IMR-90 (cell line): ENCODE results near the gene DPY19L1. TPM values are rescaled to one million over a fixed set of nuclear protein-coding genes. Genes with fewer than 3 reads are reported as not detected.

ENCODE experiments used
- ATAC-seq: fragments of 200-7000 bp; cut with Tn5 transposase; 2 replicates; pipeline ENCODE4 v1.9.1; 2020; ENCODE audit warnings: low read depth, mild to moderate bottlenecking, moderate library complexity
- BruUV-seq: library from RNA; stranded (reverse); fragments of 400-500 nt; replicated peaks from 2 replicates; lab custom pipeline; 2021; lab: Mats Ljungman, UMichigan
- CTCF ChIA-PET: fragments of 300-600 bp; formaldehyde crosslinking; extraction: SDS; loops from one replicate; lab custom pipeline; 2021; ENCODE audit warnings: antibody characterized with exemption; lab: Yijun Ruan, JAX
- POLR2A ChIA-PET: fragments of 300-600 bp; sonication (Branson Sonifier 250); formaldehyde crosslinking; loops from one replicate; lab custom pipeline; 2022; ENCODE audit warnings: antibody characterized with exemption; ENCODE audit not compliant: unreplicated experiment; lab: Charles Lee
- DNase-seq: peaks from one replicate; pipeline ENCODE4 v3.0.0; 2013
- H2AFZ ChIP-seq: replicated peaks from 2 replicates; pipeline ENCODE3; 2013; ENCODE audit warnings: low read length, mild to moderate bottlenecking; ENCODE audit not compliant: poor library complexity
- H2AK5ac ChIP-seq: 2 replicates; pipeline ENCODE4 v1.6.1; 2013; ENCODE audit warnings: low read depth, low read length, inconsistent platforms
- H2AK9ac ChIP-seq: replicated peaks from 2 replicates; pipeline ENCODE3; 2013; ENCODE audit warnings: mild to moderate bottlenecking, low read depth, low read length, moderate library complexity; ENCODE audit not compliant: poor library complexity
- H2BK120ac ChIP-seq: 2 replicates; pipeline ENCODE4 v1.6.1; 2013; ENCODE audit warnings: low read depth, low read length, inconsistent platforms
- H2BK15ac ChIP-seq: 3 replicates; pipeline ENCODE4 v1.6.1; 2013; ENCODE audit warnings: low read depth, low read length, inconsistent platforms
- H2BK20ac ChIP-seq: 2 replicates; pipeline ENCODE4 v1.6.1; 2013; ENCODE audit warnings: low read depth, mild to moderate bottlenecking, inconsistent platforms, low read length, moderate library complexity
- H2BK5ac ChIP-seq: 2 replicates; pipeline ENCODE4 v1.6.1; 2013; ENCODE audit warnings: mild to moderate bottlenecking, low read depth, low read length, inconsistent platforms; ENCODE audit not compliant: poor library complexity, severe bottlenecking
- H3K14ac ChIP-seq: replicated peaks from 2 replicates; pipeline ENCODE4 v1.6.1; 2013; ENCODE audit warnings: low read depth, low read length, inconsistent platforms
- H3K18ac ChIP-seq: 2 replicates; pipeline ENCODE4 v1.6.1; 2013; ENCODE audit warnings: low read depth, low read length, control low read depth
- H3K23ac ChIP-seq: 2 replicates; pipeline ENCODE4 v1.6.1; 2013; ENCODE audit warnings: low read depth, low read length, inconsistent platforms
- H3K27ac ChIP-seq: 2 replicates; pipeline ENCODE4 v1.5.1; 2013; ENCODE audit warnings: mild to moderate bottlenecking, control low read depth, low read length; ENCODE audit not compliant: insufficient read depth
- H3K27me3 ChIP-seq: 2 replicates; pipeline ENCODE4 v1.6.1; 2013; ENCODE audit warnings: low read length; ENCODE audit not compliant: control insufficient read depth, insufficient read depth
- H3K36me3 ChIP-seq: 2 replicates; pipeline ENCODE4 v1.6.1; 2013; ENCODE audit warnings: low read length, mixed read lengths; ENCODE audit not compliant: control insufficient read depth, insufficient read depth
- H3K4ac ChIP-seq: 2 replicates; pipeline ENCODE4 v1.6.1; 2013; ENCODE audit warnings: low read depth, low read length, inconsistent platforms
- H3K4me1 ChIP-seq: 2 replicates; pipeline ENCODE4 v1.6.1; 2013; ENCODE audit warnings: low read length, mixed read lengths; ENCODE audit not compliant: control insufficient read depth, insufficient read depth
- H3K4me2 ChIP-seq: 2 replicates; pipeline ENCODE4 v1.6.1; 2013; ENCODE audit warnings: low read depth, mild to moderate bottlenecking, control low read depth, low read length, moderate library complexity
- H3K4me3 ChIP-seq: 2 replicates; pipeline ENCODE4 v1.5.1; 2013; ENCODE audit warnings: low read depth, mild to moderate bottlenecking, control low read depth, low read length, moderate library complexity; ENCODE audit not compliant: insufficient read depth
- H3K56ac ChIP-seq: 2 replicates; pipeline ENCODE4 v1.6.1; 2013; ENCODE audit warnings: low read length, inconsistent platforms; ENCODE audit not compliant: insufficient read depth; ENCODE audit errors: extremely low read depth
- H3K79me1 ChIP-seq, 2 experiments: 2 replicates each; pipeline ENCODE4 v1.6.1; 2013; ENCODE audit warnings: low read length in 2 of 2, inconsistent platforms in 1 of 2, low read depth in 1 of 2
- H3K9ac ChIP-seq: 2 replicates; pipeline ENCODE4 v1.6.1; 2013; ENCODE audit warnings: low read depth, low read length, control low read depth
- H3K9me1 ChIP-seq: 2 replicates; pipeline ENCODE4 v1.6.1; 2013; ENCODE audit warnings: low read length, inconsistent platforms; ENCODE audit not compliant: insufficient read depth
- H3K9me3 ChIP-seq: 2 replicates; pipeline ENCODE4 v1.6.1; 2013; ENCODE audit warnings: low read length; ENCODE audit not compliant: control insufficient read depth, insufficient read depth
- H4K20me1 ChIP-seq: 2 replicates; pipeline ENCODE4 v1.6.1; 2013; ENCODE audit warnings: low read length, inconsistent platforms; ENCODE audit not compliant: insufficient read depth
- H4K5ac ChIP-seq: 2 replicates; pipeline ENCODE4 v1.6.1; 2013; ENCODE audit warnings: mild to moderate bottlenecking, low read depth, low read length, control low read depth
- H4K8ac ChIP-seq, 2 experiments: 2 replicates each; pipeline ENCODE4 v1.6.1; 2013; ENCODE audit warnings: low read depth in 2 of 2, low read length in 2 of 2, control low read depth in 1 of 2, inconsistent platforms in 1 of 2
- H4K91ac ChIP-seq: 2 replicates; pipeline ENCODE4 v1.6.1; 2013; ENCODE audit warnings: low read depth, low read length, inconsistent platforms; ENCODE audit not compliant: insufficient read depth
- BHLHE40 ChIP-seq: fragments of 150-350 bp; IDR thresholded peaks from 2 replicates; pipeline ENCODE4 v1.6.1; 2016; ENCODE audit warnings: mild to moderate bottlenecking, low read depth, low read length
- CEBPB ChIP-seq: IDR thresholded peaks from 2 replicates; pipeline ENCODE4 v1.6.1; 2012; ENCODE audit warnings: low read depth, low read length, improper control_type of control experiment
- CHD1 ChIP-seq: IDR thresholded peaks from 2 replicates; pipeline ENCODE4 v1.6.1; 2012; ENCODE audit warnings: low read depth, low read length, improper control_type of control experiment
- FOS ChIP-seq: fragments of 150-350 bp; IDR thresholded peaks from 2 replicates; pipeline ENCODE4 v1.6.1; 2016; ENCODE audit warnings: low read depth, low read length
- MAFK ChIP-seq: IDR thresholded peaks from 2 replicates; pipeline ENCODE4 v1.6.1; 2012; ENCODE audit warnings: low read depth, low read length, improper control_type of control experiment
- MAZ ChIP-seq: IDR thresholded peaks from 2 replicates; pipeline ENCODE4 v1.6.1; 2012; ENCODE audit warnings: low read depth, mild to moderate bottlenecking, low read length, improper control_type of control experiment, moderate library complexity, borderline replicate concordance
- MXI1 ChIP-seq: IDR thresholded peaks from 2 replicates; pipeline ENCODE4 v1.6.1; 2012; ENCODE audit warnings: low read depth, mild to moderate bottlenecking, low read length, moderate library complexity, borderline replicate concordance
- NFE2L2 ChIP-seq: fragments of 150-350 bp; IDR thresholded peaks from 2 replicates; pipeline ENCODE4 v1.6.1; 2016; ENCODE audit warnings: low read depth, mild to moderate bottlenecking, low read length
- POLR2A ChIP-seq: IDR thresholded peaks from 2 replicates; pipeline ENCODE4 v1.6.1; 2012; ENCODE audit warnings: mild to moderate bottlenecking, low read depth, low read length
- RAD21 ChIP-seq: IDR thresholded peaks from 2 replicates; pipeline ENCODE4 v1.6.1; 2012; ENCODE audit warnings: low read length, improper control_type of control experiment
- RCOR1 ChIP-seq: IDR thresholded peaks from 2 replicates; pipeline ENCODE4 v1.6.1; 2012; ENCODE audit warnings: mild to moderate bottlenecking, low read length, improper control_type of control experiment; ENCODE audit not compliant: insufficient replicate concordance
- RFX5 ChIP-seq: IDR thresholded peaks from 2 replicates; pipeline ENCODE4 v1.8.0; 2012; ENCODE audit warnings: low read depth, mild to moderate bottlenecking, low read length, moderate library complexity
- SMC3 ChIP-seq: fragments of 150-350 bp; IDR thresholded peaks from 2 replicates; pipeline ENCODE4 v1.6.1; 2016; ENCODE audit warnings: low read depth, mild to moderate bottlenecking, antibody characterized with exemption, low read length, moderate library complexity
- dilution Hi-C: fragments of 300-500 bp; cut with HindIII; formaldehyde crosslinking; loops from one replicate; pipeline ENCODE4 v1.14.3; 2018; ENCODE audit warnings: low sequenced_read_pairs; ENCODE audit not compliant: unreplicated experiment
- in situ Hi-C: fragments of 300-500 bp; cut with MboI; formaldehyde crosslinking; loops from 3 replicates; pipeline ENCODE4 v1.14.3; 2019; ENCODE audit warnings: low sequenced_read_pairs, inconsistent platforms, mixed read lengths
- intact Hi-C: fragments of 100-400 bp; cut with micrococcal nuclease; formaldehyde crosslinking; loops from 2 replicates; pipeline ENCODE4 v1.10.0; 2022
- polyA plus RNA-seq, 3 experiments: library from polyadenylated mRNA; depleted of rRNA; stranded (reverse); fragments of >200 nt; gene quantifications; 2 replicates each; pipeline ENCODE4 v1.2.3, GENCODE V29; 2012; ENCODE audit warnings: low replicate concordance in 1 of 3
- total RNA-seq: library from RNA; depleted of rRNA; stranded (reverse); fragments of >200 nt; gene quantifications from 2 replicates; pipeline ENCODE4 v1.2.3, GENCODE V29; 2012
- TF ChIP-seq, protein P1 (sequence below): fragments of 150-350 bp; IDR thresholded peaks from 2 replicates; pipeline ENCODE4 v1.6.1; 2017; ENCODE audit warnings: mild to moderate bottlenecking, antibody characterized with exemption, low read length, low read depth
- TF ChIP-seq, protein P2 (sequence below): conservative IDR thresholded peaks from 2 replicates; pipeline ENCODE4 v1.5.1; 2012; ENCODE audit warnings: mild to moderate bottlenecking, low read depth, low read length, improper control_type of control experiment
- TF ChIP-seq, protein P3 (sequence below): fragments of 150-350 bp; IDR thresholded peaks from 2 replicates; pipeline ENCODE4 v1.6.1; 2016; ENCODE audit warnings: low read depth, mild to moderate bottlenecking, low read length, moderate library complexity, borderline replicate concordance

DPY19L1 gene
- total and polyA plus RNA-seq, 2 of the 4 experiments (the other 2 are of a cell fraction), result 12.1 to 12.2 TPM

DNA sequence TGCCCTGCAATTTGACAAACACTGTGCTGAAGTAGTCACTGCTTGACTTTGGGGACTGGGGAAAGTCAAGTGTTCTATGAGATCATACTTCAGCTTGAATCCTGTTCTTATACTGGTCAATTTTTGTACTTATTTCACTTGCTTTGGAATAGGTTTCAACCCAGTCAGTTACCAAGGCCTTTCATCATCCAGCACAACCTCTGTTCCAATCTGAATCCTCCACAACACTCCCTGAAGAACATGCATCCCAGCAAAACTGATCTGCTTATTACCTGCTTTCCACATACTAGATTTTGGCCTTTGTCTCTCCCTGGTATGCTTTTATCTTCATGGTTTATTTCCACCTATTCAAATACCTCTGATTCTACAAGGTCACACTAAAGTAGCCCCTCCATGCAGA lies 29.5 kb downstream of the DPY19L1 start:
- dilution Hi-C loops, result no loop called here
- H3K9me3 ChIP-seq, result no peaks in the 10 kb centered on the region
- in situ Hi-C loops, result no loop called here
- no peak overlapping the region for H3K4me2 ChIP-seq
- H2BK5ac ChIP-seq, result no peak overlapping the region
- no peak overlapping the region for H3K18ac ChIP-seq
- no peak overlapping the region for H3K23ac ChIP-seq
- peaks cover 10% of the 10 kb centered on the region for H3K4me1 ChIP-seq
- H3K9ac ChIP-seq, result no peak overlapping the region
- H2BK15ac ChIP-seq, result no peak overlapping the region
- H2AK5ac ChIP-seq, result no peak overlapping the region
- no peak overlapping the region for H3K14ac ChIP-seq
- no peak overlapping the region for H4K8ac ChIP-seq
- no peak overlapping the region for H2AFZ ChIP-seq
- ChIA-PET CTCF (no interaction called here), POLR2A (no interaction called here)
- no peaks in the 10 kb centered on the region; the same call in 1 of the 2 replicates for H3K9me1 ChIP-seq
- TF ChIP-seq MXI1 (no peak), RFX5 (no peak), SMC3 (no peak), NFE2L2 (no peak), MAZ (no peak), RAD21 (no peak), BHLHE40 (no peak), MAFK (no peak), RCOR1 (no peak), POLR2A (no peak), FOS (no peak), CHD1 (no peak), CEBPB (no peak)
- TF ChIP-seq, protein P1, sequence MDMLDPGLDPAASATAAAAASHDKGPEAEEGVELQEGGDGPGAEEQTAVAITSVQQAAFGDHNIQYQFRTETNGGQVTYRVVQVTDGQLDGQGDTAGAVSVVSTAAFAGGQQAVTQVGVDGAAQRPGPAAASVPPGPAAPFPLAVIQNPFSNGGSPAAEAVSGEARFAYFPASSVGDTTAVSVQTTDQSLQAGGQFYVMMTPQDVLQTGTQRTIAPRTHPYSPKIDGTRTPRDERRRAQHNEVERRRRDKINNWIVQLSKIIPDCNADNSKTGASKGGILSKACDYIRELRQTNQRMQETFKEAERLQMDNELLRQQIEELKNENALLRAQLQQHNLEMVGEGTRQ, result no peak
- TF ChIP-seq, protein P2, sequence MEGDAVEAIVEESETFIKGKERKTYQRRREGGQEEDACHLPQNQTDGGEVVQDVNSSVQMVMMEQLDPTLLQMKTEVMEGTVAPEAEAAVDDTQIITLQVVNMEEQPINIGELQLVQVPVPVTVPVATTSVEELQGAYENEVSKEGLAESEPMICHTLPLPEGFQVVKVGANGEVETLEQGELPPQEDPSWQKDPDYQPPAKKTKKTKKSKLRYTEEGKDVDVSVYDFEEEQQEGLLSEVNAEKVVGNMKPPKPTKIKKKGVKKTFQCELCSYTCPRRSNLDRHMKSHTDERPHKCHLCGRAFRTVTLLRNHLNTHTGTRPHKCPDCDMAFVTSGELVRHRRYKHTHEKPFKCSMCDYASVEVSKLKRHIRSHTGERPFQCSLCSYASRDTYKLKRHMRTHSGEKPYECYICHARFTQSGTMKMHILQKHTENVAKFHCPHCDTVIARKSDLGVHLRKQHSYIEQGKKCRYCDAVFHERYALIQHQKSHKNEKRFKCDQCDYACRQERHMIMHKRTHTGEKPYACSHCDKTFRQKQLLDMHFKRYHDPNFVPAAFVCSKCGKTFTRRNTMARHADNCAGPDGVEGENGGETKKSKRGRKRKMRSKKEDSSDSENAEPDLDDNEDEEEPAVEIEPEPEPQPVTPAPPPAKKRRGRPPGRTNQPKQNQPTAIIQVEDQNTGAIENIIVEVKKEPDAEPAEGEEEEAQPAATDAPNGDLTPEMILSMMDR, result no peak
- TF ChIP-seq, protein P3, sequence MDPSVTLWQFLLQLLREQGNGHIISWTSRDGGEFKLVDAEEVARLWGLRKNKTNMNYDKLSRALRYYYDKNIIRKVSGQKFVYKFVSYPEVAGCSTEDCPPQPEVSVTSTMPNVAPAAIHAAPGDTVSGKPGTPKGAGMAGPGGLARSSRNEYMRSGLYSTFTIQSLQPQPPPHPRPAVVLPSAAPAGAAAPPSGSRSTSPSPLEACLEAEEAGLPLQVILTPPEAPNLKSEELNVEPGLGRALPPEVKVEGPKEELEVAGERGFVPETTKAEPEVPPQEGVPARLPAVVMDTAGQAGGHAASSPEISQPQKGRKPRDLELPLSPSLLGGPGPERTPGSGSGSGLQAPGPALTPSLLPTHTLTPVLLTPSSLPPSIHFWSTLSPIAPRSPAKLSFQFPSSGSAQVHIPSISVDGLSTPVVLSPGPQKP, result no peak
- H2BK120ac ChIP-seq, result no peak overlapping the region
- H4K91ac ChIP-seq, result no peak overlapping the region
- no peaks in the 10 kb centered on the region; a peak in 1 of 4 replicates for H3K79me1 ChIP-seq
- no peak overlapping the region for H3K4ac ChIP-seq
- H3K56ac ChIP-seq, result no peak overlapping the region
- BruUV-seq, result no TSS peak
- H4K5ac ChIP-seq, result no peak overlapping the region
- no peak overlapping the region for H3K4me3 ChIP-seq
- intact Hi-C loops, result loop anchor here (10.0 kb wide), 1 partner anchor 63 kb away; no protein-coding TSS in a partner anchor
- ATAC-seq, result no peak
- no peak for DNase-seq
- no peak overlapping the region for H2AK9ac ChIP-seq
- H4K20me1 ChIP-seq, result peaks cover 9% of the 10 kb centered on the region; the same call in 1 of the 2 replicates
- H3K36me3 ChIP-seq, result peaks cover 5% of the 10 kb centered on the region
- no peaks in the 10 kb centered on the region for H3K27me3 ChIP-seq
- no peak overlapping the region for H2BK20ac ChIP-seq
- no peak overlapping the region for H3K27ac ChIP-seq
